ENCODE measurements around the gene TRMT5.
A peak's percentile ranks its signal among the peaks of the same experiment; 100 is the strongest.

The TRMT5 gene, protein sequence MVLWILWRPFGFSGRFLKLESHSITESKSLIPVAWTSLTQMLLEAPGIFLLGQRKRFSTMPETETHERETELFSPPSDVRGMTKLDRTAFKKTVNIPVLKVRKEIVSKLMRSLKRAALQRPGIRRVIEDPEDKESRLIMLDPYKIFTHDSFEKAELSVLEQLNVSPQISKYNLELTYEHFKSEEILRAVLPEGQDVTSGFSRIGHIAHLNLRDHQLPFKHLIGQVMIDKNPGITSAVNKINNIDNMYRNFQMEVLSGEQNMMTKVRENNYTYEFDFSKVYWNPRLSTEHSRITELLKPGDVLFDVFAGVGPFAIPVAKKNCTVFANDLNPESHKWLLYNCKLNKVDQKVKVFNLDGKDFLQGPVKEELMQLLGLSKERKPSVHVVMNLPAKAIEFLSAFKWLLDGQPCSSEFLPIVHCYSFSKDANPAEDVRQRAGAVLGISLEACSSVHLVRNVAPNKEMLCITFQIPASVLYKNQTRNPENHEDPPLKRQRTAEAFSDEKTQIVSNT

GRCh38 chr14:60980811-60981632, at the start of gene TRMT5, which contains the start of gene SLC38A6:
TSS of gene TRMT5 (minus strand) at chr14:60981079. CDS start at chr14:60980973, 106 bp downstream.
TSS of gene SLC38A6 (plus strand) at chr14:60981245. CDS start at chr14:60981278, 33 bp downstream.
- peak; percentile 54 for DNase-seq

- DNase-seq, result no peak
Measured at GRCh38 chr14:61026526-61026925, 45.6 kb upstream of the TRMT5 start.

GRCh38 chr14:61025251-61026223, 44.7 kb upstream of the TRMT5 start:
- DNase-seq, result no peak

- DNase-seq, result no peak
Measured at GRCh38 chr14:61019537-61019936, 38.7 kb upstream of the TRMT5 start.

DNA sequence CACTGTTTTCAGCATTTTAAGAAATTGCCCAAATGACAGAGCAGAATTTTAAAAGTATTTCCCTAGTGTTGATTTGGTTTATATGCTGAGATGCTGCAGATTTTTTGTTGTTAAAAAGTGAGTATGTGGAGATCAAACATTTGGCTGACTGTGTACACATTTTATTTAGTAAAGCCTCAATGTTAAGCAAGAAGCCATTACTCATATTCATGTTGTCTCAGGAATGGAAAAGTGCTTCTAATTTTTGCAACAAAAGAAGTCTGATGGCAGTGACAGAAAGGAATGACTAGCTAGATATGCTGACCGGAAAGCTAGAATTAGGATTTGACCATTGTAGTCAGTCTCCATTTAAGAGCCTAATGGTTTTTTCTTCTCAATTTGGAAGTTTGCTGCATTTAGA, 22.7 kb upstream of the TRMT5 start:
- no peak for DNase-seq

GRCh38 chr14:60999536-60999935, 18.7 kb upstream of the TRMT5 start:
- no peak for DNase-seq

DNA sequence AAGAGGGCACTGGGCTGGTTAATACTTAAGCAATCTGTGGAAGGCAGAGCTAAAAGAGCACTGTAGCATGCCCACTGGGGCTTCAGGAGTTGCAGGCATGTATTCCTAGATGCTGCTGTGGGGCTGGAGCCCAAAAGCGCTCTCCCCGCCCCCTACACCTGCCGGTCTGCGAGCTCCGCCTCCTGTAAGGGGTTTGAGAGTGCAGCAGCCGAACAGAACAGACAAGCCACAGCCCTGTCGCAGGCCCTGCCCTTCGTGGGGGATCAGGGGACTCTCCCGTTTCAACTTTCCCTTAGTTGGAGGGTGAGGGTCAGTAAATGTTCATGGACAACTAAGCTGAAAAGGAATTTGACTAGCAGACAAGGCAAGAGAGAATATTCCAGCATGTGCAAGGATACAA, 17.7 kb upstream of the TRMT5 start:
- DNase-seq, result no peak

DNA sequence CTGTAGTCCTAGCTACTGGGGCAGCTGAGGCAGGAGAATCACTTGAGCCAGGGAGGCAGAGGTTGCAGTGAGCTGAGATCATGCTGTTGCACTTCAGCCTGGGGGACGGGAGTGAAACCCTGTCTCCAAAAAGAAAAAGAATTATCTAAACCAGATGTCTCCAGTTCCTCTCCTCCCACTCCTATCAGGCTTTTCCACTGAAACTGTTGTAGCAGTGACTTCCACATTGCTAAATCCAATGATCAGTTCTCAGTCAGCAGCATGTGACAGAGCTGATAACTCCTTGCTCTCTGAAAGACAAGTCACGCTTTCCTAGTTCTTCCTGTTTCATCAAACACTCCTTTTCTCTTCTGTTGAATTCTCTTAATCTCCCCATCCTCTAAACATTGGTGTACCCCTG, 8.7 kb upstream of the TRMT5 start:
- no peak for DNase-seq

GRCh38 chr14:60986500-60986899, 5.6 kb upstream of the TRMT5 start:
- no peak for DNase-seq

- no peak for DNase-seq
Measured at GRCh38 chr14:60984196-60984595, 3.3 kb upstream of the TRMT5 start.

DNA sequence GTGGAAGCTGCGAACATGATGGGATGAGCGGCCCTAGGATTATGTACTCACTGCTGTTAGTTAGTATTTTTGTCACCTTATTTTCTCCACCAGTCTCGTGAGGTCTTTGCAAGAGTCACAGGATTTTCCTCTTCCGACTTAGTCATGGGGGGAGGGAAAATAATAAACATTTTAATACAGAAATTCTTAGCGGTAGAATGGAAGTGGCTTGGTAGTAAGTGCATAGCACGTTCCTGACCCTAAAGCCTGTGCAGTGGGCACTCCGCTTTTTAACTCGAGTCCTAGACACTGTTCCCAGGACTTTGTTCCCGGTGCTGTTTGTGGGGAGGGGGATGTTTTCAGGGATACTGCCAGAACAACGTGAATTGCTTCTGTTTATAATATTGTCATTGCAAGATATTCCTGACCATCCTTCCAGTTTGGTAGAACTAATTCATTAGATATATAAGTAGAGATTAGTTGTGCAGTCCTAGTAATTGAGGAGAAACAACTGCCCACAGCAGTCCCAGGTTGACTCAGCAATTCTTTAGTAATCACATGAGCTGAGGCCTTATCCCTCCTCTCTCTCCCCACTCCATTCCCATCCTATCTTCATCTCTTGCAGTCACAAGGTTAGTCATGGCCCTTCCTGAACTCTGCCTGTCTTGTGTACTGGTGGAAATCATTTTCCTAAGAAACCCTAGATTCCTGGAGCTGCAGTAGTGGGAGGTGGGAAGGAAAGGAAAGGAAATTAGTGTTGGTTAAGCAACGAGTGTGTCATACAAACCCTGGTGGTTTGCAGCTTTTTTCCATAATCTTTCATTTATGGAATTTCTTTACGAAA, 965 bp upstream of the TRMT5 start:
- no peak for DNase-seq

DNA sequence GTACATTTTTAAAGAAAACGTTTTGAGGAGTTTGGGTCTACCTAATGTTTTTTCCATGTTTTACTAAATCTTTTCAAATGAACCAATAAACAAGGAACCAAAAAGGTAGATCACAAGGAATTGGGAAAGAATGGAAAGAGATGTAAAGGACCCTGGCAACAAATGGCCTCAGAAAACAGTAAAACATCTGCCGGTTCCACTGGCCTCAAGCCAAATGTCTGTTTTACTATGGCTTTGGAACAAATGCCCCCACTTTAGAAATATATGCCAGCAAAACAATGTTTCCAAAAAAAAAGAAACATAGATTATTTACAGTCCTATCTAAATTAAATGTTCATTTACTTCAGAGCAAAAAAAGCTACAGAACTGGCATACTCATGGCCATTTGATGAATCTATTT, 3.0 kb downstream of the TRMT5 start:
- DNase-seq, result no peak

GRCh38 chr14:60975551-60975950, 5.3 kb downstream of the TRMT5 start:
- DNase-seq, result no peak

GRCh38 chr14:60974090-60974651, 6.7 kb downstream of the TRMT5 start:
- DNase-seq, result no peak

- no peak for DNase-seq
Measured at GRCh38 chr14:60973070-60973469, 7.8 kb downstream of the TRMT5 start.

- DNase-seq, result no peak
Measured at GRCh38 chr14:60972295-60972694, 8.6 kb downstream of the TRMT5 start.

DNA sequence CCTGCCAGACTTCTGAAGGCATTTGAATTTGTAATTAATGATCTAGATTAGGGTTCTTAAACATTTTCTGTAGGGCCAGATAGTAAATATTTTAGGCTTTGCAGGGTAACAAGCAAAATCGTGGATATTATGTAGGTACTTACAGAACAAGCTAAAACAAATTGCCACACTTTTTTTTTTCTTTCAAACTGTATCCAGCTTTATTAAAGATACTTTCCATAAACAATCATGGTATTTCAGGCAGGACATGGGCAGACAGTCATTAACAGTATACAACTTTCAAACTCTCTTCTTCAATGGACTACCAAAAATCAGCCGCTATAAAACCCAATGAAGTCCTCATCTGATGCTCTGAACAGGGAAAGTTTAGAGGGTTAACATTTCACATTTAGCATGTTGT, 9.6 kb downstream of the TRMT5 start:
- no peak for DNase-seq

DNA sequence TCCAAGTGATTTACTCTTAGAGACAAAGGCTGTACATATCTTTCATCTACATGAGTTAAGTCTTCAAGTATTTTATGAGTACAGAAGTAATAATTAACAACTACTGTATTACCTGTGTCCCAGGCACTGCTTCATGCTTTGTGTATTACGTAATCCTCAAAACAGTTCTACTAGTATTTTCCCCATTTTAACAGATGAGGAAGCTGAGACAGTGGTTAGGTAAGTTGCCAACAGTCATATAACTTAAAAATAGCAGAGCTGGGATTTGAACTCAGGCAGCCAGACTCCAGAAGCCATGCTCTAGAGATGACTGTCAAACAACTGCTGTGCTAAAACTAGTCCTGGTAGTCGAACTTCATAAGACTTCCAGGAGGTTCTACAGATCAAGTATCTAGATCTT, 10.7 kb downstream of the TRMT5 start:
- DNase-seq, result no peak

DNA sequence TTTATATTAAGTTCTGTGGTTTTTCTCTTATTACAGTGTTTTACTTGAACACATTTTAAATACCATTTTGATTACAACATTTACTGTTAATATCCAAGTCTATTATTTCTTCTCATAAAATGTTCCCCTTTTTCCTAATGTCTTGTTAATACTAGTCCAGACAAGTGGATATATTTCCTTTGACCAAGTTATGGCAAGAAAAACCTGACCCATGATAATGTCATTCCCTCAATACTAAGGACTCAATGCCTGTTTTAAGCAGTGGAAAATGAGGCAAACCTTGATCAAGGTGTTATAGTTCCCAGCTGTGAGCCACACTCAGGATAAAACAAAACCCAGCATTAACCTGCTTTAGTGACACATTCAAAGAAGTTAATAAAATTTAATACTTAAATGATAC, 12.2 kb downstream of the TRMT5 start:
- DNase-seq, result no peak

DNA sequence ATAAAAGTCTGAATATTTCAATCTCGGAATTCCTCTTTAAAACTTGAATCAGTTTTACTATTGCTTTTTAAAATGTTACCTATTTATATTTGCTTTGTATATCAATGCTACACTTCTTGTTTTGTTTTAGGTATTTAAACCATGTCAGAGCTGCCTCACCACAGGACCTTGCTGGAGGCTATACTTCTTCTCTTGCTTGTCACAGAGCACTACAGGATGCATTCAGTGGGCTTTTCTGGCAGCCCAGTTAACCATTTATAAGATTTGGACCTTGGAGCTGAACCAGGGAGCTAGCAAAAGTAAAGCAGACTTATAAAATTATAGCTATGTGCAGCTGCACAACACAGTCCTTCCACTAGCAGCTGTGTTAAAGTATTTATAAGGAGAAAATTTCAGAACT, 12.8 kb downstream of the TRMT5 start:
- no peak for DNase-seq

DNA sequence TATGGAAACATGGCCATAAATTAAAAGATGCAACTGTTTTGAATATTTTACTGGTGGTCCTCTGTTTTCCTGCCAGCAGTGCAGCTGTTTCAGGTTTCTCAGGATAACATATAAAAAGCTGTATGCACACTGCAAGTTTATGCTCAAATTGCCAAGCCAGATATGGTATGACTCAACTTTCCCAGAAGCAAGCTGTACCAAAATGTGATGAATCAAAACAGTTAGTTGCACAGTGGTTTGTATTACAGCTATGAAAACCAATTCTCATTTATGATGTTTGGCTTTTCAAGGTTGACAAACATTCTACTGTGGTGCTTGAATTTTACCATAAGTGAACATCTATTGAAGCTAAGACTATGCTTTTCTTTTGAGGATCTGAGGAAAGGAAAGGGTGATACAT, 15.5 kb downstream of the TRMT5 start:
- DNase-seq, result no peak
